ENCODE data around the gene TTBK2. TPM values are rescaled to one million over a fixed set of nuclear protein-coding genes. Genes with fewer than 3 reads are reported as not detected.
"Not testable (repeated sequence)": the region's sequence is repeated elsewhere in the genome, so short reads cannot be mapped to it uniquely, and the experiment has no call there.

The TTBK2 gene
- total RNA-seq, 1 experiment from 2014 or later: 11.1 TPM

DNA sequence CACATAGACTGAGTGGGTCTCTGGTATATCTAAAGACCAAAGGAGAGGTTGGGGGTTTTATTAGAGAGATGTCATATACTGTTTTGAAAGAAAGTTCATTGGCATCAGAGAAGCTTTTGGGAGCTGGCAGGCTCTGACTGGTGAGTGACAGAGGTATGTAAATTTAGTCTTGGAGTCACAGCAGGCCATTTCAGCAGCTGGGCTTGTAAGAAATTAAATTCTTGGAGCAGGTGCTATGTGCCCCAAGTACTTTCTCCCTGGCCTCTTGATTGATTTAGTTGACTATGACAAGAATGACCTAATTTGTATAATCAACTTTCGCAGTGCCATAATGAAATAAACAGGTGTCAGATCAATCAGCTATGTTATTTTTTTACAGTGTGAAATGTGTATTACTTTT lies 135.9 kb downstream of the TTBK2 start:
- DNase-seq: peak in 1 of 2 experiments; percentile 32
- H3K27ac ChIP-seq: peak overlapping the region; percentile 21; the same call in 1 of the 2 replicates
- H3K36me3 ChIP-seq: peaks cover 3% of the 10 kb centered on the region; the same call in 1 of the 2 replicates
- H3K9me3 ChIP-seq (replicated peaks): no peaks in the 10 kb centered on the region
- H3K4me1 ChIP-seq: no peaks in the 10 kb centered on the region
- H3K27me3 ChIP-seq: no peaks in the 10 kb centered on the region
- H3K4me3 ChIP-seq: no peak overlapping the region

GRCh38 chr15:42782716-42783115 lies 137.9 kb downstream of the TTBK2 start:
- Histone ChIP-seq H3K36me3 (peaks cover 3% of the 10 kb centered on the region; the same call in 1 of the 2 replicates), H3K27me3 (no peaks in the 10 kb centered on the region), H3K4me1 (no peaks in the 10 kb centered on the region), H3K9me3 (replicated peaks) (no peaks in the 10 kb centered on the region), H3K27ac (no peak overlapping the region), H3K4me3 (no peak overlapping the region)
- DNase-seq: no peak

DNA sequence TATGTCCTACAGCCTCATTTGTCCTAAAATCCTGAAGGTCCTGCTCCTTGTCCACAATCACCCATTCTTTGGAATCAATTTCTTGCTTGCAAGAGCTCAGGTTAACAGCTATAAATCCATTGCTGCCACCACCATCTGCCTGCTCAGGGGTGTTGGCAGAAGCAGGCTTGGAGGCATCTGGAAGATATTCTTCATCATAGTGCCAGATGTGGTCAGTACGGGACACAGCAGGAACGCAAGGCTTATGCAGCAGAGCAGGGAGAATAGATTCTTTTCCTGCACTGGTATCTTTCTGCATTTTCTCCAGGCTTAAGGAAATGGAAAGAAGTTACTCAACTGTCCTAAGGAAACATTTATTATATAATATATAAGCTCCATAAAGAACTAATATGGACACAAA lies 145.2 kb downstream of the TTBK2 start:
- no peak for DNase-seq
- no peak overlapping the region for H3K4me3 ChIP-seq
- no peaks in the 10 kb centered on the region for H3K27me3 ChIP-seq
- H3K27ac ChIP-seq: no peak overlapping the region
- H3K4me1 ChIP-seq: no peaks in the 10 kb centered on the region
- H3K36me3 ChIP-seq: no peaks in the 10 kb centered on the region
- H3K9me3 ChIP-seq (replicated peaks): peaks cover 2% of the 10 kb centered on the region; the same call in 1 of the 2 replicates

- H3K4me3 ChIP-seq: no peak overlapping the region
- H3K36me3 ChIP-seq: no peaks in the 10 kb centered on the region; the same call in 1 of the 2 replicates
- no peak overlapping the region for H3K27ac ChIP-seq
- H3K4me1 ChIP-seq: no peaks in the 10 kb centered on the region
- no peak for DNase-seq
- no peaks in the 10 kb centered on the region for H3K27me3 ChIP-seq
- H3K9me3 ChIP-seq (replicated peaks): peaks cover 4% of the 10 kb centered on the region
Observed at GRCh38 chr15:42772901-42773300, 147.7 kb downstream of the TTBK2 start.

DNA sequence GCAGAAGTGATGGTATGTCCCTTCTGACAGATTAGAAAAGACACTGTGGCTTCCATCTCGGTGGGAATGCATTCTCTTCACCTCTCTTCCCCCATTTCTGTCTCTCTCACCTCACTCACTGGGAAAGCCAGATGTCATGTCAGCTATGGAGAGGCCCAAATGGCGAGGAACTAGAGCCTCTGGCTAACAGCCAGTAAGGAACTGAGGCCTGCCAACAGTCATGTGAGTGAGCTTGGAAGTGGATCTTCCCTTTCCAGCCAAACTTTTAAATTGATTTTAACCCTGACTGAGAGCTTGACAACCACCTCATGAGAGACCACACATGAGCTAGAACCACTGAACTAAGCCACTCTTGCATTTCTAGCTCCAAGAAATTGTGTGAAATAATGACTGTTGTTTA lies 148.4 kb downstream of the TTBK2 start:
- H3K27ac ChIP-seq: no peak overlapping the region
- H3K27me3 ChIP-seq: no peaks in the 10 kb centered on the region
- no peaks in the 10 kb centered on the region for H3K4me1 ChIP-seq
- no peaks in the 10 kb centered on the region; the same call in 1 of the 2 replicates for H3K36me3 ChIP-seq
- no peak overlapping the region for H3K4me3 ChIP-seq
- peaks cover 4% of the 10 kb centered on the region for H3K9me3 ChIP-seq (replicated peaks)
- no peak for DNase-seq

DNA sequence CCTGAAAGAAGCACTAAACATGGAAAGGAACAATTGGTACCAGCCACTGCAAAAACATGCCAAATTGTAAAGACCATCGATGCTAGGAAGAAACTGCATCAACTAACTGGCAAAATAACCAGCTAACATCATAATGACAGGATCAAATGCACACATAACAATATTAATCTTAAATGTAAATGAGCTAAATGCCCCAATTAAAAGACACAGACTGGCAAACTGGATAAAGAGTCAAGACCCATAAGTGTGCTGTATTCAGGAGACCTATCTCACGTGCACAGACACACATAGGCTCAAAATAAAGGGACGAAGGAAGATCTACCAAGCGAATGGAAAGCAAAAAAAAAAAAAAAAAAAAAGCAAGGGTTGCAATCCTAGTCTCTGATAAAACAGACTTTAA lies 154.5 kb downstream of the TTBK2 start:
- not testable (repeated sequence) for H3K27me3 ChIP-seq, H3K27ac ChIP-seq, H3K4me1 ChIP-seq, DNase-seq, H3K4me3 ChIP-seq, H3K36me3 ChIP-seq
- H3K9me3 ChIP-seq (replicated peaks): peaks cover 16% of the 10 kb centered on the region

DNA sequence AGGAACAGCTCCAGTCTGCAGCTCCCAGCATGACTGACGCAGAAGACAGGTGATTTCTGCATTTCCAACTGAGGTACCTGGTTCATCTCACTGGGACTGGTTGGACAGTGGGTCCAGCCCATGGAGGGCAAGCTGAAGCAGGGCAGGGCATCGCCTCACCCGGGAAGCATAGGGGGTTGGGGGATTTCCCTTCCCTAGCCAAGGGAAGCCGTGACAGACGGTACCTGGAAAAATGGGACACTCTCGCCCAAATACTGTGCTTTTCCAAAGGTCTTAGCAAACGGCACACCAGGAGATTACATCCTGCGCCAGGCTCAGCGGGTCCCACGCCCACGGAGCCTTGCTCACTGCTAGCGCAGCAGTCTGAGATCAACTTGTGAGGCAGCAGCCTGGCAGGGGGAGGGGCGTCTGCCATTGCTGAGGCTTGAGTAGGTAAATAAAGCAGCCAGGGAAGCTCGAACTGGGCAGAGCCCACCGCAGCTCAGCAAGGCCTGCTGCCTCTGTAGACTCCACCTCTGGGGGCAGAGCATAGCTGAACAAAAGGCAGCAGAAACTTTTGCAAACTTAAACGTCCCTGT lies 156.3 kb downstream of the TTBK2 start:
- not testable (repeated sequence) for DNase-seq, H3K27ac ChIP-seq, H3K36me3 ChIP-seq, H3K27me3 ChIP-seq, H3K4me3 ChIP-seq, H3K4me1 ChIP-seq
- H3K9me3 ChIP-seq (replicated peaks): peaks cover 20% of the 10 kb centered on the region

DNA sequence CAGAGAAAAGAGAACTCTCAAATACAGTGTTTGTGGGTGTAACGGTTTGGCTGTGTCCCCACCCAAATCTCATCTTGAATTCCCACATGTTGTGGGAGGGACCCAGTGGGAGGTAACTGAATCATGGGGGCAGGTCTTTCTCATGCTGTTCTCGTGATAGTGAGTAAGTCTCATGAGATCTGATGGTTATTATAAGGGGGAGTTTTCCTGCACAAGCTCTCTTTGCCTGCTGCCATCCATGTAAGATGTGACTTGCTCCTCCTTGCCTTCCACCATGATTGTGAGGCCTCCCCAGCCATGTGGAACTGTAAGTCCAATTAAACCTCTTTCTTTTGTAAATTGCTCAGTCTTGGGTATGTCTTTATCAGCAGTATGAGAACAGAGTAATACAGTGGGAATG lies 158.8 kb downstream of the TTBK2 start:
- not testable (repeated sequence) for H3K27me3 ChIP-seq, H3K4me3 ChIP-seq, H3K27ac ChIP-seq, H3K36me3 ChIP-seq, DNase-seq, H3K4me1 ChIP-seq
- peaks cover 19% of the 10 kb centered on the region for H3K9me3 ChIP-seq (replicated peaks)

DNA sequence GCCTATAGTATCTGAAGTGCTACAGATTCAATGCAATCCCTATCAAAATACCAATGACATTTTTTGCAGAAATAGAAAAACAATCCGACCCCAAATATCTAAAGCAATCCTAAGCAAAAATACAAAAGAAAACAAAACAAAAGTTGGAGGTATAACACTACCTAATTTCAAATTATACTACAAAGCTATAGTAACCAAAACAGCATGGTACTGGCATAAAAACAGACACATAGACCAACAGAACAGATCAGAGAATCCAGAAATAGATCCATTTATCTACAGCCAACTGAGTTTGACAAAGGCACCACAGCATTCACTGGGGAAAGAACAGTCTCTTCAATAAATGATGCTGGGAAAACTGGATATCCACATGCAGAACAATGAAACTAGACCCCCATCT lies 159.8 kb downstream of the TTBK2 start:
- no peaks in the 10 kb centered on the region for H3K27me3 ChIP-seq
- H3K27ac ChIP-seq: no peak overlapping the region
- H3K36me3 ChIP-seq: no peaks in the 10 kb centered on the region
- no peak overlapping the region for H3K4me3 ChIP-seq
- DNase-seq: no peak
- peaks cover 17% of the 10 kb centered on the region for H3K9me3 ChIP-seq (replicated peaks)
- no peaks in the 10 kb centered on the region for H3K4me1 ChIP-seq

- no peak for DNase-seq
- Histone ChIP-seq H3K27me3 (no peaks in the 10 kb centered on the region), H3K4me3 (no peak overlapping the region), H3K27ac (no peak overlapping the region), H3K36me3 (no peaks in the 10 kb centered on the region), H3K9me3 (replicated peaks) (peaks cover 17% of the 10 kb centered on the region), H3K4me1 (no peaks in the 10 kb centered on the region)
Observed at GRCh38 chr15:42759093-42759492, 161.5 kb downstream of the TTBK2 start.

- Histone ChIP-seq H3K27me3 (no peaks in the 10 kb centered on the region), H3K4me3 (no peak overlapping the region), H3K36me3 (no peaks in the 10 kb centered on the region; the same call in none of the 2 replicates), H3K27ac (no peak overlapping the region), H3K9me3 (replicated peaks) (peaks cover 2% of the 10 kb centered on the region; the same call in 1 of the 2 replicates), H3K4me1 (no peaks in the 10 kb centered on the region)
- DNase-seq: no peak
Observed at GRCh38 chr15:42750306-42750705, 170.3 kb downstream of the TTBK2 start.

GRCh38 chr15:42749266-42749665 lies 171.3 kb downstream of the TTBK2 start:
- no peak for DNase-seq
- no peaks in the 10 kb centered on the region for H3K27me3 ChIP-seq
- H3K27ac ChIP-seq: no peak overlapping the region
- H3K4me1 ChIP-seq: no peaks in the 10 kb centered on the region
- peaks cover 2% of the 10 kb centered on the region; the same call in 1 of the 2 replicates for H3K9me3 ChIP-seq (replicated peaks)
- no peaks in the 10 kb centered on the region; the same call in none of the 2 replicates for H3K36me3 ChIP-seq
- no peak overlapping the region for H3K4me3 ChIP-seq

DNA sequence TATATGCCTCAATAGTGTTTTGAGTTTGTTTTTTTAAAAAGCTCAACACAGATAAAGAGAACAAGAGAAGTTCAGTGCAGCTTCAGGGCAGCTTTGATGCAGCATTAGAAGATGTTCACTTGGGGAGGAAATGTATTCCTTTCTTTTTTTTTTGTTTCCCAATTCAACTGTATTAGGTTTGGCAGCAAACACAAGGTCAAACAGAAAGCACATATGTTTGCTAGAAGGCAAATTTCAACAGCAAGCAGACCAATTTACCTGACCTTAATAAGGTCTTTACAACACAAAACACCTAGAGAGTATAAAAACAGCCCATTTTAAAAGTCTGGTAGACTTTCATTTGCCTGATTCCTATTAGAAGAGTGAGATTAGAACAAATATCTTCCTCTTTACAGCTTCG lies 176.4 kb downstream of the TTBK2 start:
- Histone ChIP-seq H3K27me3 (no peaks in the 10 kb centered on the region), H3K4me1 (no peaks in the 10 kb centered on the region), H3K36me3 (0 out of 2 replicates have a peak, but pooled peaks cover 2% of the 10 kb centered on the region), H3K9me3 (replicated peaks) (no peaks in the 10 kb centered on the region), H3K4me3 (no peak overlapping the region), H3K27ac (no peak overlapping the region)
- DNase-seq: no peak

DNA sequence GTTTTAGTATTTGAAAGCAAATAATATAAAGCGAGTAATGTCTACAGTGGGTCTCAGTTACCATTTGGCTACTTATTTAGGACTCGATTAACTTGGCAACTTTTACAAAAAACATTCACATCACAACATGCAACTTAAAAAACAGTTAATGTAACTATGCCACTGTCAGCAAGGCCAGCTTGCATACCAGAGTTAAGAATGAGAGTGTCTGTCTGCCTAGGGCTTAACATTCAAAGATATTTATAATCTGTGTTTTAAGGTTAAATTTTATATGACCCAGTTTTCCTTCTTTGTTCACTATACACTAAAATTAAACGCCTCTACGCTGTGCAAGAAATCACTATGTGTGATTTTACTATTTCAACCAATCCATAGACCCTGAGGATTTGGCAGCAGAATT lies 178.4 kb downstream of the TTBK2 start:
- DNase-seq: no peak
- H3K4me3 ChIP-seq: no peak overlapping the region
- no peak overlapping the region for H3K27ac ChIP-seq
- H3K4me1 ChIP-seq: no peaks in the 10 kb centered on the region
- 0 out of 2 replicates have a peak, but pooled peaks cover 2% of the 10 kb centered on the region for H3K36me3 ChIP-seq
- H3K27me3 ChIP-seq: no peaks in the 10 kb centered on the region
- no peaks in the 10 kb centered on the region for H3K9me3 ChIP-seq (replicated peaks)

DNA sequence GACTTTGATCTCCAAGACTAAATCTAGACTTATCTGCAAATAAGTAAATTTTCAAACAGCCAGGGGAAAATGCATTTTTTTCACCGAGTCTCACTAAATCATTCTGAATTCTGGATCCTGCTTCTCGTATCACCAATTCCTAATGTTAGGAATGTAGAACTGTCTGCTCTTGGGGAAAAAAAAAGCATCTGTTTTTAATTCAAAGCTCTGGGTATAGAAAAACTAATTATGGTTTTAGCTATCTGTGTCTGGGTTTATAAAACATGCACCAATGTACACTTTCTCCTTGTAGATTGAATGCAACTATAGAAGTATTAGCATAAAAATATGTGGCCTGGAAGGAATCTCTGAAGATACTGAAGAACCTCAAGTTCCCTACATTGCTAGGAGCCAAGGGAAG lies 178.9 kb downstream of the TTBK2 start:
- no peak for DNase-seq
- no peaks in the 10 kb centered on the region for H3K27me3 ChIP-seq
- no peaks in the 10 kb centered on the region for H3K4me1 ChIP-seq
- H3K27ac ChIP-seq: no peak overlapping the region
- H3K9me3 ChIP-seq (replicated peaks): no peaks in the 10 kb centered on the region
- no peak overlapping the region for H3K4me3 ChIP-seq
- 0 out of 2 replicates have a peak, but pooled peaks cover 2% of the 10 kb centered on the region for H3K36me3 ChIP-seq
